HUDEP-2 (cell line): ENCODE results near the gene POFUT2.

ENCODE experiments used
- DNase-seq, 76 experiments: peaks; one replicate each; lab custom pipeline; 2025; ENCODE audit not compliant: unreplicated experiment in 76 of 76; lab: John Stamatoyannopoulos, UW

The POFUT2 gene, protein sequence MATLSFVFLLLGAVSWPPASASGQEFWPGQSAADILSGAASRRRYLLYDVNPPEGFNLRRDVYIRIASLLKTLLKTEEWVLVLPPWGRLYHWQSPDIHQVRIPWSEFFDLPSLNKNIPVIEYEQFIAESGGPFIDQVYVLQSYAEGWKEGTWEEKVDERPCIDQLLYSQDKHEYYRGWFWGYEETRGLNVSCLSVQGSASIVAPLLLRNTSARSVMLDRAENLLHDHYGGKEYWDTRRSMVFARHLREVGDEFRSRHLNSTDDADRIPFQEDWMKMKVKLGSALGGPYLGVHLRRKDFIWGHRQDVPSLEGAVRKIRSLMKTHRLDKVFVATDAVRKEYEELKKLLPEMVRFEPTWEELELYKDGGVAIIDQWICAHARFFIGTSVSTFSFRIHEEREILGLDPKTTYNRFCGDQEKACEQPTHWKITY

DNA sequence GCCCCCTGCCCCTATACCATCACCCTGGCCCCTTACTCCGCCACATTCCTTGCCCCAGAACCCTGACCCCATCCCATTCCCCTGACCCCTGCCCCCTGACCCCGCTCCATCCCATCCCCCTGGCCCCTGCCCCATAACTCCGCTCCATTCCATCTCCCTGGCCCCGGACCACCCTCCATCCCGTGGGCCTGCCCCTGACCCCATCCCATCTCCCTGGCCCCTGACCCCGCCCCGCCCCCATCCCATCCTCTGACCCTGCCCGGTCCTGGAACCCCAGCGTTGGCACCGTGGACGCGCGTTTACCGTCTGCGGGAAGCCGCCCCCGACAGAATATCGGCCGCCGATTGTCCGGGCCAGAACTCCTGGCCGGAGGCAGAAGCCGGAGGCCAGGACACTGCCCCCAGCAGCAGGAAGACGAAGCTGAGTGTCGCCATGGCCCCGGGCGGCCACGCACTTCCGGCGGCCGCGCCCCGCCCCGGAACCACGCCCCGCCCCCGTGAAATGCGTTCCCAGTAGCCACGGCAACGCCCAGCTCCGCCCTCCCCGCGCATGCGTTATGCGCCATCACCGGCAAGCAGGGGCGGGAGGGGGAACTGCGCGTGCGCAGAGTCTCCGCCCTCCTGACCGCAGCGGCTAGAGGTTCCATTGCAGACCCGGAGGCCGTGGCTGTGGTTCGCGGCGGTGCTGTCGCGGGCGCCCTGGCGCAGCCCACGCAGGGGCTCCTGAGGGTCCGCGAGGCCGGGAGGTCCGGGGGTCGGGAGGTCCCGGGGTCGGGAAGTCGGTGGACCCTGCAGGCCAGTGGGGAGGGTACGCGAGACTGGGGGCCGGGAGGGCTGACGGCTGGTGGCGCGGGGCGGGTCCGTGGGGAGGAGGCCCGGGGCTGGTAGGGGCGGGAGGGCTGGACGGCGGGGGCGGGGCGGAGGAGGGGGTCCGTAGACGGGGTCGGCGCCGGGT lies at the start of gene POFUT2:
Gene POFUT2 (minus strand): TSS at position 458 of the 954 bp plus-strand sequence. CDS start 24 bp downstream, at position 434.
- DNase-seq = peak; percentile 34 to 100 (median 98)

DNA sequence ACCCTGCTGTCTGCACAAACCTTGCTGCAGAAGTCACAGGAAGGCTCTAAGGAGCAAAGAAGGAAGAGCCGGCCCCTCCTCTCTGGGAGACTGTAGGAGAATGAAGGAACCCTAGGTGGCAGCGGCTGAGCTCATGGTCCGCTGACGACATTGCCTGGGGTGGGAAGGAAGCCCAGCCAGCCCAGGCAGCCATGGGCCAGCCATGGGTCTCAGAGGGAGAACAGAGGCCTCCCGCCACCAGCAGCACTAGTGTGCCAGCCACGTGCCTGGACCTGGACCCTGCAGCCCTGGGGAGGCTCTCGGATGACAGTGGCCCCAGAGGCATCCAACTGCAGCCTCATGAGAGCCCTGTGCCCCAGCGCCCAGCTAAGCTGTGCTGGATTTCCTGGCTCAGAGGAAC lies 49.2 kb upstream of the POFUT2 start:
- DNase-seq = no peak

DNA sequence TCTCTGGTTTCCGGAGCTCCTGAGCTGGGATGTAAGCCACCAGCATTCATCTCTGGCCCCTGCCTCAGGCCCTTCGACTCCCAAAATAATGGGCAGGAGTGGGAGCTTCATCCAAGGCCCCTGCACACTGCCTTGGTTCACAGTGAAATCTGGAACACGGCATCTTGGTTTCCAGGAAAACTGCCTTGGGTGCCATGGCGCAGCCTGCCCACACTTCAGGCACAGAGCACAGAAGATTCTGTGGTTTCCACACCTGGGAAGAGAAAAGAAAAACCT lies 48.8 kb upstream of the POFUT2 start:
- no peak for DNase-seq

DNA sequence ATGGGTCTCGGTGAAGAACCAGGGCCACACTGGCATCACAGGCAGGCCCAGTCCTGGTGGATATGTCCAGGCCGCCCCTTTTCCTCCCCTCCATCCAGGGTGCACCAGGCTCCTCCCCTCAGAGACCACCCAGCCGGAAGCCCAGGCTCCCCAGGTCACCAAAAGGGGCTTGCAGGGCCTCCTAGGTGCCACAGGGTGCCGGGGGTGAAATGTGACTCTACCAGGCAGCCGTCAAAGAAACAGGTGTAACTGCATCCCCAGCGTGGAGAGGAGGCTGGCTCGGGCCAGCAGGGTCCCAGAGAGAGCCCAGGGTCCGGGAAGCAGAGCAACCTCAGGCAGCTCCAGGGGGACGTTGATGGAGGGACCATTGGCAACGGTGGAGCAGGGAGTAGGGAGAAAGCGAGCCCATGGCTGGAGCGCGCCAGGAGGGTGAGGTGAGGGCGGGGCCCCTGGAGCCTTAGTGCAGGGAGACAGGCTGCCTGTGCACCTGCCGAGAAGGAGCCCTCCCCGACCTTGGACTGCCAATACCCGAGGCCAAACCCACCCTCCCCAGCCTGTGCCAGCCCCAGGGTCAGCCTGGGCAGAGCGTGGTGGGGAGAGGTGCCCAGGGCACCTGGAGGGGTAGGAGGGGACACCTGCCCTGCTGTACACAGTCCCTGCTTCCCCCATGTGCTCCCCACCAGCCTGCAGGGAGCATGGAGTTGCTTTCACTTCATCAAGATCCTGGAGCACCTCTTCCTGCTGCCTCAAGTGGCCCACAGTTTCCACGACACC lies 48.3 kb upstream of the POFUT2 start:
- no peak for DNase-seq

DNA sequence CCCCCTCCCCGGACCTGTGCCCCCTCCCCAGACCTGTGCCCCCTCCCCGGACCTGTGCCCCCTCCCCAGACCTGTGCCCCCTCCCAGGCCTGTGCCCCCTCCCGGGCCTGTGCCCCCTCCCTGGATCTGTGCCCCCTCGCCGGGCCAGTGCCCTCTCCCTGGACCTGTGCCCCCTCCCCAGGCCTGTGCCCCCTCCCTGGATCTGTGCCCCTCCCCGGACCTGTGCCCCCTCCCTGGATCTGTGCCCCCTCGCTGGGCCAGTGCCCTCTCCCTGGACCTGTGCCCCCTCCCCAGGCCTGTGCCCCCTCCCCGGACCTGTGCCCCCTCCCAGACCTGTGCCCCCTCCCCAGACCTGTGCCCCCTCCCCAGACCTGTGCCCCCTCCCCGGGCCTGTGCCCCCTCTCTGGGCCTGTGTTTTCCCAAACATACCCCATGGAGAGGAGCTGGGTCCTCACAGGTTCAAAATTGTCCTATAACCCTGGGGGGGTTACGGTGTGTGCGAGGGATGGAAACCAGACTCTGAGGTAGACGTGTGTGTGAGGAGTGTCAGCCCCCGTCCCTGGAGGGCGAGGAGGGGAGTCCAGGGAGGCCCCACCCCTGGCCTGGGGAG lies 47.6 kb upstream of the POFUT2 start:
- no peak for DNase-seq

DNA sequence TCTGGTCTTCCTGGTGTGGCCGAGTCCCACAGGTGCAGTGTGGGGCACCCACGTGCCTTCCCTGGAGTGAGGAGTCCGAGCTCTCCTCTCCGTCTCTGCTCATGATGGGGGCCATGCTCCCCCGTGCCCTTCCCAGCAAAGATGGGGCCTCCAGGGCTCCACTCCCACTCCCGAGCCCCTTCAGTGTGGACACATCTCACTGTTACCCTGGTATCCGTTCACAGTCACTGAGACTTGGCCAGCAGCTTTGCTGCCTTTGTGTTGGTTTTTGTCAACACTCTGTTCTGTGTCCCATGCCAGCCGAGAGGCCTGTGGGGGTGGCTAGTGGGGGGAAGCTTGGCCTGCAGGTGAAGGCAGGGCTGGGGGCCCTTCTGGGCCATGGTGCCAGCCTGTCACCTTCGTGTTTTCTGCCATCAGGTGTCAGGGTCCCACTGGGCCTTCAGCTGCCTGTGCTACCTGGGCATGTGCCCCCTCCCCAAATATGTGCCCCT lies 46.9 kb upstream of the POFUT2 start:
- DNase-seq = no peak

DNA sequence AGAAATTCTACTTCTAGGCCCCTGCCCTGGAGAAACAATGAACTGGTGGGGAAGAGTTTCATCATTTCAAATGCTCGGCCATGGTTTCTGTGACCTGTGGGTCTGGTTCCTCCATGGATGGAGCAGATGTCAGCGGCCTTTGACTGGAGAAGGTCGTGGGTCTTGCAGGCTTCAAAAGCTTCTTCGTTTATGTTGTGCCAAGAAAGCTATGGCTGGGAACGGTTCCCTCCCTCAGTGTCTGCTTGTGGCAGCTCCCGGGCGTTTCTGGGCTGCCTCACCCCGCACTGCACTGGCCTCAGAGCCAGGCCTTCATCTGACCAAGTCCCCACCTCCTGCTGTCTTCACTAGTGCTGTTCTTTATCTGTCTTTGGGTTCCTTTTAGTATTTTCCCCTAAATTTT lies 46.4 kb upstream of the POFUT2 start:
- DNase-seq = no peak

DNA sequence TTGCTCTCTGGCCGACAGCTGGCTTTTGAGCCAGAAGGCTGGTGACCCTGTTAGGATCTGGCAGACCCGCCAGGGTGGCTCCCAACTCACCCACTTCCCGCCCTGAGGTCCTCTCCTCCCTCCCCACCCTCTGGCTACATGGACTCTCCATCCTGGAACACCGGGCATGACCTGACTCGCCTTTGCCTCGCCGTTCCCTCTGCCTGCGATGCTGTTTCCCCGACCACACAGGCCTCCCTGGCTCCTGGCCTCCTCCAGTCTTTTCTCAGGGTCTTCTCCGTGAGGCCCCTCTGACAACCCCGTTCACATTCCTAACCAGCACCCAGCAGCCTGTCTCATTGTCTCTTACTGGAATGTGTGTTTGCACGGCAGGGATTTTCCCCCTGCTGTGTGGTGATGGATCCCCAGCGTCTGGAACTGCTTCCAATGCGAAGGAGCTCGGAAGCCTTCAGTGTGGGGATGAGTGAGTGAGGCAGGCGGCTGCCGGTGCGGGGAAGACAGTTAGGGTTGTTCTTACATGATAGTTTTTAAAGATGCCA lies 46.0 kb upstream of the POFUT2 start:
- no peak for DNase-seq

DNA sequence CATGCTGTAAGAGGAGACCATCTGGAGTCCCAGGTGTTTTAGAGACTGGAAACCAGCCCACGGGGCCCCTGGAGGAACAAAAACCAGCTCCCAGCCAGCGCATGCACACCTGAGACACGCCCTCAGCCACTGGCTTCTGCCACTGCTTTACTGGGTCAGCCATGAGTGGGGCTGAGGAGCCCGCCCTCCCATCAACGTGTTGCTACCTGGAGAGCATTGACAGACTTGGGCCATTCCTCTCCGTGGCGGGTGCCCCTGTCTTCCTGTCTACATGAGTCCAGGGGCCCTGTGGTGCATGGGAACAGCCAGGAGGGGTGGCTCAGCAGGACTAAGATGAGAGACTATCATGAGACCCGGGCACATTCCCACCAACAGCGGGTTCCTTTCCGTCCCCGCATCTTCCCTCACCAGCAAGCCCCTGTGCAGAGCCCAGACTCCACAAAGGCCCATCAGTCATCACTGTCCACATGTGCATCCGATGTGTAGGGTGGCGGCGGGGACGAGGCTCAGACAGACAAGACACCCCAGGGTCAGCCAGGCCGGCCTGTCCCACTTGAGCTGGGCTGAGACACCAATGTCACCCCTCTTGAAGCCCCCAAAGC lies 45.4 kb upstream of the POFUT2 start:
- no peak for DNase-seq

DNA sequence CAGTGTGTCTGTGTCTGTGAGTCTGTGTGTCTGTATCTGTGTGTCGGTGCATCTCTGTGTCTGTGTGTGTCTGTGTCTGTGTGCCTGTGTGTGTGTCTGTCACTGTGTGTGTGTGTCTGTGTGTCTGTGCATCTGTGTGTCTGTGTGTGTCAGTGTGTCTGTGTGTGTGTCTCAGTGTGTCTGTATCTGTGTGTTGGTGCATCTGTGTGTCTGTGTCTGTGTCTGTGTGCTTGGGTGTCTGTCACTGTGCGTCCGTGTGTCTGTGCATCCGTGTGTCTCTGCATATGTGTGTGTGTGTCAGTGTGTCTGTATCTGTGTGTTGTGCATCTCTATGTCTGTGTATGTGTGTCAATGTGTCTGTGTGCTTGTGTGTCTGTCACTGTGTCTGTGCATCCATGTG lies 44.7 kb upstream of the POFUT2 start:
- DNase-seq = no peak

DNA sequence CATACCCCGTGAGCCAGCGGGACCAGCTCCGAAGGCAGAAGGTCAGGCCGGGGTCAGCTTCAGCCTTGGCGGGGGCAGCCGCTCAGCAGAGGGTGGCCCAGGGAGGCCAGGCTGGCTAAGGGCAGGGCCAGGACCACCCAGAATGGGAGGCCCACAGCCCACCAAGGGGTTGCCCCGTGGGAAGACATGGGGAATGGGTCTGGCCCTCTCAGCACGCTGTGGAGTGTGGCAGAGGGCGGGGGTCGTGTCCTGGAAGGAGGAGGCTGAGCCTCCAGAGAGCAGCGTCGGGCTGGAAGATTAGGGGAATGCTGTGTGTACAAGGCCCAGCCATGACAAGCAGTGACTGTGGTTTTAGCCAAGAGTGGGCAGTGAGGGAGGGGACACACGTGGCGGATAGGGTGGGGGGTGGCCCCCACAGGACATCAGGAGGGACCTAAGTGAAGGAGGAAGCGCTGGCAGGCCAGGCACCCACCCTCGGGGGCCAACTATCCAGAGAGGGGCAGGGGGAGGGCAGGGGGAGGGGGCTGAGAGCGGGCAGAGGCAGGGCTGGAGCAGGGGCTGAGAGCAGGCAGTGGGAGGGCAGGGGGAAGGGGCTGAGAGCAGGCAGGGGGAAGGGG lies 43.9 kb upstream of the POFUT2 start:
- DNase-seq = no peak

DNA sequence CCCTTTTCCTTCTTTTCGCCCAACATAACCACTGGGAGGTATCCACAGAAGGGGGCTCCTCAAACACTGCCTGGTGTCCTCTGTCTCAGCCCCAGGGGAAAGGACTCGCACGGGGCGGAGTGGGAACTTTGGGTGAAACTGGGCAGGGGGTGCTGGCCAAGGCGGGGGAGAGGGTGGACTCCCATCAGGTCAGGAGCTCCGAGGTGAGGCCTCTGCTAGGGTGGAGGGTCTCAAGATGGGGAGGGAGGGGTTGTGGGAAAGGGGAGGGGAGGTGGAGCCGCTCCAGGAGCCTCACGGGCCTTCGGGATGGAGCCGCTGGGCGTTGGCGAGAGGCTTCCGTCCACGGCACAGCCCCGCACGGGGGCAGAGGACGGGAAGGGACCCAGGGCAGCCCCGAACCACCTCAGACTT lies 43.2 kb upstream of the POFUT2 start:
- no peak for DNase-seq

DNA sequence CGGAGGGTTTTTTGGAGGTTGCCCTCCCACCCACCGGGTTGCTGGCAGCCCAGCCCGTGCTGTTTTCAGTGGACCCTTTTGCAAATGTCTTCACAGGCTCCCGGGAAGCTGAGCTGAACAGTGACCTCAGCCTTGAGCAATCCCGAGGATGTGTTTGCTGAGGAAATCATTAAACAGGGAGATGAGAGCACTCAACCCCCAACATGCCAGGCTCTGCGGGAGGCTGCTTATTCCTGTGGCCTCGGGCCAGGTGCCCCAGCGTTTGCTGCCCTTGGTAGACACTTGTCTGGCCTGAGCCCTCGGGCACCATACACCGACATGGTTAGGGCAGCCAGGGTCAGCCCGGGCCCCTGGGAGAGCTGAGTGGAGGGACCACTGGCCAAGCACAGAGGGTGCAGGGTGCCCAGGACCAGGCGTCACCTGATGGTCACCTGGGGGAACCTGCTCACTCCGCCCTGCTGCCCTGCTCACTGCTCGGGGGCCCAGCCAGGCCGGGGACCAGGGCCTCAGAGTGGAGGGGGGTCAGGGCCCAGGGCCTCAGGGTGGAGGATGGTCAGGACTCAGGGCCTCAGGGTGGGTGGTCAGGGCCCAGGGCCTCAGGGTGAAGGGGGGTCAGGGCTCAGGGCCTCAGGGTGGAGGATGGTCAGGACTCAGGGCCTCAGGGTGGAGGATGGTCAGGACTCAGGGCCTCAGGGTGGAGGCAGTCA lies 42.5 kb upstream of the POFUT2 start:
- no peak for DNase-seq

DNA sequence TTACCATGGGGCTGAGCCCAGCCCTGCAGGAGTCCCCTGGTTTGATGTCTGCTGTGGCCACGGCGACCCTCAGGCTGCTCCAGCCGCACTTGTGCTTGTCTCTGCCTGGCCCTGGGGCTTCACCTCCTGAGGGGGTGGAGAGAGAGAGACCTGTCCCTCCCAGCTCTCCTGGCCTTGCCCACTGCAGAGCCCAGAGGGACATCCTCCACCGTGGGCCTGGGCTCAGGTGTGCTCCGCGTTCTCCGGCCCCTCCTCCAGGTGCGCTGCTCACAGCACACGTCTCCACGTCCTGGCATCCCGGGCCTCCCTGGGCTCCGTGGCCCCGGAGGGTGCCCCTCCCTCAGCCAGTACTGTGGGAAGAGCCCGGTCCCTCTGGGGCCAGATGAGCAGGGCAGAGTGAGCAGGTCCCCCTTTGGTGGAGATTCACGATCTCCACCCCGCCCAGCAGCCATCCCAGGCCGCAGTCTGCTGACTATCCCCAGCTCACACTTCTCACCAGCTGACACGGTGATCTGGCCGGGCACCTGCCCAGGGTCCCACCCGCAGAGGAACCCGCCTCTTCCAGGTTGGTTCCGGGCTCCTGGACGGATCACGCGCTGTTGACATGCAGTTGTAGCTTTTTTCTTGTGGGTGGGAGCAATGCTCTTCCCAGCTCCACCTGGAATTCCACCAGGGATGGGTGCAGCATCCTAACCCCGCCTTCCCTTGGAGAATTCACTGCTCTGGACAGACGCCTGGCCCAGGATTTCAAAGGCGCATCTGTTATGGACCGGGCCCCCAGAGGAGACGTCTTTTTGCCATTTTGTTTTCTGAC lies 41.8 kb upstream of the POFUT2 start:
- DNase-seq = no peak

DNA sequence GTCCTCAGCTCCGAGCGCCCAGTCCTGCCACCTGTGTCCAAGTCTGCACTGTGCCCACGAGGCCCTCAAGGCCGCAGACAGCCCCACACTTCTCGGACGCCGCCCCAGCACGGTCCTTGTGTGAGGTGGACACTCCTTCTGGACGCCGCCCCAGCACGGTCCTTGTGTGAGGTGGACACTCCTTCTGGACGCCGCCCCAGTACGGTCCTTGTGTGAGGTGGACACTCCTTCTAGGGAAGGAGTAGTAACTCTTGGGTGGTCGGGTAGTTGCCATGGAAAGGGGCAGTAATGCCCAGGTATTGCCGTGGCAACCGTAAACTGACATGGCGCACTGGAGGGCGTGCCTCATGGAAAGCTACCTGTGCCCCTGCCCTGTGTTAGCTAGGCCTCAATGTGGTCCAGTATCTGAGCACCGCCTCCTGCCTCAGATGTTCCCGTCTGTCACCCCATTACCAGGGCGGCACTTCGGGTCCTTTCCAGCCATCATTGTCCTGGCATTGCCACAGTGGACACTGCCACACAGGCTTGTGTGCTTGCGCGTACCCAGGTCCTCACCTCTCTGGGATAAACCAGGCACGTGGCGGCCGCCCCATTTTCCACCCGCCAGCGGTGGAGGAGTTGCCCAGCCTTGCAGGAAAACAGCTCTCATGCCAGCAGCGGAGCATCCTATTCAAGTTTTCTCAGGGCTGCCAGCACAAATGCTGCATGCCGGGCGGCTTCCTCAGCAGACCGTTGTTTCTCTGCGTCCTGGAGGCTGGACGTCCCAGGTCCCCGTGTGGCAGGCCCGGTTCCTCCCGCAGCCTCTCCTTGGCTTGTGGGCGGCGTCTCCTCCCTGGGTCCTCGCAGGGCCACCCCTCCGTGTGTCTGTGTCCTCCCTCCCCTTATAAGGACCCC lies 40.8 kb upstream of the POFUT2 start:
- no peak for DNase-seq

DNA sequence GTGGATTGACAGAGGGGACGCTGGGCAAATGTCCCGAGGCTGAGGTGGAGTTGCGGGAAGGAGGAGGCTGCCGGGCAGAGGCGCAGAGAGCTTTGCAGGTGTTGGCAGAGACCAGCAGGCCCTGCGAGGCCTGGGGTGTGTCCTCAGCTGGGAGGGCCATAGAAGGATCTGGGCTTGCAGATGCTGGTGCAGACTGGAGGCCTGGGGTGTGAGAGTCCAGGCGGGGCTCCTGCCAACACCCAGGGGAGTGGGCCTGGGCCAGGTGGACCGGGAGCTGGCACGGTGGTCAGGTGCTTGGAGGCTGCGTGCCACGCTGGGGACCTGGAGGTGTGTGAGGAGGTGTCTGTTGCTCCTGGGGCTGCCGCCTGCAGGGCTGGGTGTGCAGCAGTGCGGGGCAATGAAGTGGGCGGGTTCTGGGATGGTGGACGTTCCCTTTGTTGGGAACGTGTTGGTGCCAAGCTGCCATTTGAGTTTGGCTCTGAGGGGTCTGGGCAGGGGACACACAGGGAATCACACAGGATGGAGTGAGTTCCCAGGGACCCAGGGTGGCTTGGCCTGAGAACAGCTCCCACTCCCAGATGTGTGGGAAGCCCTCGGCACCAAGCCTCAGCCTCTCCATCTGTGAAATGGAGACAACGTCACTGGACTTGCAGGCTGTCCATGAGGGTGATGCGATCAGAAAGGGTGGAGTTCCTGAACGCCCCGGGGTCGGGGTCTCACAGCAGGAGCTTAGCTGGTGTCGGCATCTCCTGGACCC lies 39.9 kb upstream of the POFUT2 start:
- DNase-seq = no peak
